ENCODE measurements around the gene NCAPD2.

- TF ChIP-seq CTCF (IDR thresholded peaks at IDR 0.05), result no peak
- TF ChIP-seq POLR2A (IDR thresholded peaks at IDR 0.05), result no peak
Measured at GRCh38 chr12:6554168-6555017, 60.5 kb downstream of the NCAPD2 start.
